HG03571 (cell line): ENCODE data around the gene MELK.
"Not testable (repeated sequence)": the region's sequence is repeated elsewhere in the genome, so short reads cannot be mapped to it uniquely, and the experiment has no call there.

ENCODE experiments used
- ATAC-seq: cut with Tn5 transposase; IDR thresholded peaks from one replicate; pipeline ENCODE4 v1.9.1; 2021; ENCODE audit not compliant: unreplicated experiment

Gene MELK

GRCh38 chr9:36572515-36573418, at the start of gene MELK:
Gene MELK, plus strand, starts transcription at chr9:36572895. Its CDS starts 8,787 bp downstream, at chr9:36581682.
- peak; percentile 50 for ATAC-seq

- ATAC-seq = no peak
Observed at GRCh38 chr9:36530224-36530623, 42.5 kb upstream of the MELK start.

GRCh38 chr9:36532353-36532752, 40.3 kb upstream of the MELK start:
- ATAC-seq = no peak

- not testable (repeated sequence) for ATAC-seq
Observed at GRCh38 chr9:36533726-36534125, 39.0 kb upstream of the MELK start.

- no peak for ATAC-seq
Observed at GRCh38 chr9:36535107-36535506, 37.6 kb upstream of the MELK start.

- no peak for ATAC-seq
Observed at GRCh38 chr9:36537861-36538260, 34.8 kb upstream of the MELK start.

GRCh38 chr9:36542355-36542754, 30.3 kb upstream of the MELK start:
- no peak for ATAC-seq

GRCh38 chr9:36543916-36544315, 28.8 kb upstream of the MELK start:
- ATAC-seq = no peak

GRCh38 chr9:36547598-36547997, 25.1 kb upstream of the MELK start:
- no peak for ATAC-seq

GRCh38 chr9:36548454-36548853, 24.2 kb upstream of the MELK start:
- ATAC-seq = no peak

GRCh38 chr9:36550135-36550534, 22.6 kb upstream of the MELK start:
- ATAC-seq = no peak

GRCh38 chr9:36550631-36551098, 22.0 kb upstream of the MELK start:
- not testable (repeated sequence) for ATAC-seq

- ATAC-seq = no peak
Observed at GRCh38 chr9:36551129-36551528, 21.6 kb upstream of the MELK start.

GRCh38 chr9:36551910-36552309, 20.8 kb upstream of the MELK start:
- no peak for ATAC-seq

GRCh38 chr9:36559036-36559695, 13.5 kb upstream of the MELK start:
- no peak for ATAC-seq

GRCh38 chr9:36560771-36561170, 11.9 kb upstream of the MELK start:
- ATAC-seq = no peak

- not testable (repeated sequence) for ATAC-seq
Observed at GRCh38 chr9:36562801-36563200, 9.9 kb upstream of the MELK start.

- no peak for ATAC-seq
Observed at GRCh38 chr9:36566813-36567221, 5.9 kb upstream of the MELK start.

- ATAC-seq = not testable (repeated sequence)
Observed at GRCh38 chr9:36568681-36569080, 4.0 kb upstream of the MELK start.

- ATAC-seq = no peak
Observed at GRCh38 chr9:36571333-36571732, 1.4 kb upstream of the MELK start.

- ATAC-seq = not testable (repeated sequence)
Observed at GRCh38 chr9:36574045-36574444, 1.4 kb downstream of the MELK start.

GRCh38 chr9:36575411-36575882, 2.8 kb downstream of the MELK start:
- ATAC-seq = no peak
